DOHH2 (cell line): ENCODE results near the gene ALG6.

Experiments used
- EZH2phosphoT487 ChIP-seq: fragments of 200-600 bp; sonication (generic); IDR thresholded peaks from 2 replicates; pipeline ENCODE4 v1.6.1; 2017; ENCODE audit warnings: borderline replicate concordance, mild to moderate bottlenecking, antibody characterized with exemption, low read length, moderate library complexity, mixed read lengths
- TF ChIP-seq, protein P1 (sequence below): fragments of 200-600 bp; sonication (generic); IDR thresholded peaks from one replicate; pipeline ENCODE4 v1.5.1; 2014; ENCODE audit warnings: antibody characterized with exemption, mild to moderate bottlenecking, low read depth, low read length; ENCODE audit not compliant: poor library complexity, severe bottlenecking

DNA sequence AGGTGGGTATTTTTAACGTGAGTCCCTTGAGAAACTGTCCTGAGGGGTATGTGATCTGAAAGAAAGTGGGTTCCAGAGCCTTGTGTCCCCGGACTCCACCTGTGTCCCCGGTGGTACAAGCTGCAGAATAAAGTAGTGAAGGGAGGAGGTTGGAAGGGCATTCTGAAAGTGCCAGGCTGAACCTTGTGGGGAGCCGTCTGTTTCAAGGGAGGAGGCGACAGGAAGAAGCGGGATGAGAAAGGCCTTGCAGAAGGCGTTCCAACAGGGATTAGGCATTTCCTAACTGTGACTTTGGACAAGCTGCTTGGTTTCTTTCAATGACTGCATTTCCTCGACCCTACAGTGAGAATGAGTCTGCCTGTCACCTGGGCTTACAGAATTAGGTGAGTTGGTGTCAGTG is 39.3 kb upstream of the ALG6 start:
- TF ChIP-seq, protein P1, sequence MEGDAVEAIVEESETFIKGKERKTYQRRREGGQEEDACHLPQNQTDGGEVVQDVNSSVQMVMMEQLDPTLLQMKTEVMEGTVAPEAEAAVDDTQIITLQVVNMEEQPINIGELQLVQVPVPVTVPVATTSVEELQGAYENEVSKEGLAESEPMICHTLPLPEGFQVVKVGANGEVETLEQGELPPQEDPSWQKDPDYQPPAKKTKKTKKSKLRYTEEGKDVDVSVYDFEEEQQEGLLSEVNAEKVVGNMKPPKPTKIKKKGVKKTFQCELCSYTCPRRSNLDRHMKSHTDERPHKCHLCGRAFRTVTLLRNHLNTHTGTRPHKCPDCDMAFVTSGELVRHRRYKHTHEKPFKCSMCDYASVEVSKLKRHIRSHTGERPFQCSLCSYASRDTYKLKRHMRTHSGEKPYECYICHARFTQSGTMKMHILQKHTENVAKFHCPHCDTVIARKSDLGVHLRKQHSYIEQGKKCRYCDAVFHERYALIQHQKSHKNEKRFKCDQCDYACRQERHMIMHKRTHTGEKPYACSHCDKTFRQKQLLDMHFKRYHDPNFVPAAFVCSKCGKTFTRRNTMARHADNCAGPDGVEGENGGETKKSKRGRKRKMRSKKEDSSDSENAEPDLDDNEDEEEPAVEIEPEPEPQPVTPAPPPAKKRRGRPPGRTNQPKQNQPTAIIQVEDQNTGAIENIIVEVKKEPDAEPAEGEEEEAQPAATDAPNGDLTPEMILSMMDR: no peak
- no peak for TF ChIP-seq EZH2phosphoT487
